T-cell (primary cell): ENCODE measurements around the gene CAPSL. TPM values are rescaled to one million over a fixed set of nuclear protein-coding genes. Genes with fewer than 3 reads are reported as not detected.
"Not testable (repeated sequence)": the region's sequence is repeated elsewhere in the genome, so short reads cannot be mapped to it uniquely, and the experiment has no call there.

ENCODE experiments used
- ATAC-seq, 4 experiments: fragments of 200-7000 bp in 3 of 4; fragments of 150-1000 bp in 1 of 4; cut with Tn5 transposase; replicated peaks in 1 of 4; 1 replicate in 3 of 4; 2 replicates in 1 of 4; pipeline ENCODE4 v1.10.0; 2021; ENCODE audit warnings: moderate library complexity in 3 of 4, mild to moderate bottlenecking in 2 of 4, moderate number of reproducible peaks in 1 of 4
- CTCF ChIA-PET, 2 donors: fragments of 300-600 bp; sonication (Branson Sonifier 250); formaldehyde crosslinking; loops; one replicate each; lab custom pipeline; 2022; ENCODE audit warnings: antibody characterized with exemption in 2 of 2; lab: Charles Lee
- POLR2A ChIA-PET, 2 donors: fragments of 300-600 bp; sonication (Branson Sonifier 250); formaldehyde crosslinking; loops; one replicate each; lab custom pipeline; 2022; ENCODE audit warnings: antibody characterized with exemption in 2 of 2; lab: Charles Lee
- DNase-seq, 35 experiments: peaks; one replicate each; pipeline versions ENCODE4 v3.0.0 to v3.0.0-alpha.2; 2013 to 2023
- H3K27ac ChIP-seq: one replicate; pipeline ENCODE4 v1.5.1; 2013; ENCODE audit warnings: low read length
- H3K27me3 ChIP-seq, 2 experiments: replicated peaks in 1 of 2; 1 replicate in 1 of 2; 2 replicates in 1 of 2; pipeline versions ENCODE4 v1.6.1 to v1.7.0; 2013; ENCODE audit warnings: low read length in 1 of 2, mixed read lengths in 1 of 2; ENCODE audit not compliant: control insufficient read depth in 2 of 2, insufficient read depth in 2 of 2; ENCODE audit errors: extremely low read depth in 1 of 2
- H3K36me3 ChIP-seq, 2 donors: 1 replicate in 1 of 2; 2 replicates in 1 of 2; pipeline versions ENCODE4 v1.6.1 to v1.7.0; 2013; ENCODE audit warnings: low read length in 1 of 2; ENCODE audit not compliant: control insufficient read depth in 2 of 2, insufficient read depth in 1 of 2; ENCODE audit errors: extremely low read depth in 1 of 2
- H3K4me1 ChIP-seq, 2 experiments: 1 replicate in 1 of 2; 2 replicates in 1 of 2; pipeline versions ENCODE4 v1.6.1 to v1.7.0; 2013; ENCODE audit warnings: low read length in 2 of 2, mixed read lengths in 1 of 2; ENCODE audit not compliant: insufficient read depth in 2 of 2, control insufficient read depth in 1 of 2; ENCODE audit errors: extremely low read depth in 1 of 2
- H3K4me3 ChIP-seq, 2 donors: 1 replicate in 1 of 2; 2 replicates in 1 of 2; pipeline versions ENCODE4 v1.5.1 to v1.7.0; 2013; ENCODE audit warnings: mild to moderate bottlenecking in 2 of 2, low read length in 1 of 2, moderate library complexity in 1 of 2; ENCODE audit not compliant: control insufficient read depth in 1 of 2; ENCODE audit errors: extremely low read depth in 1 of 2
- H3K9me3 ChIP-seq: 2 replicates; pipeline ENCODE4 v1.7.0; 2013
- H3K27ac Mint-ChIP-seq, 2 donors: one replicate each; pipeline ENCODE4 v1.8.0; 2020 to 2021; ENCODE audit warnings: mild to moderate bottlenecking in 2 of 2, mixed read lengths in 2 of 2
- H3K27me3 Mint-ChIP-seq, 2 donors: one replicate each; pipeline ENCODE4 v1.8.0; 2021 to 2022; ENCODE audit warnings: mixed read lengths in 2 of 2
- H3K36me3 Mint-ChIP-seq: one replicate; pipeline ENCODE4 v1.8.0; 2021; ENCODE audit warnings: mixed read lengths
- H3K4me1 Mint-ChIP-seq, 3 donors: one replicate each; pipeline ENCODE4 v1.8.0; 2020 to 2022; ENCODE audit warnings: mixed read lengths in 3 of 3, mild to moderate bottlenecking in 1 of 3
- H3K4me3 Mint-ChIP-seq, 3 donors: one replicate each; pipeline ENCODE4 v1.8.0; 2020 to 2022; ENCODE audit warnings: mild to moderate bottlenecking in 3 of 3, mixed read lengths in 3 of 3, moderate library complexity in 3 of 3
- H3K9me3 Mint-ChIP-seq, 3 donors: one replicate each; pipeline ENCODE4 v1.8.0; 2020 to 2022; ENCODE audit warnings: mixed read lengths in 3 of 3
- WGBS: methylation state at CpG from one replicate; pipeline ENCODE4 v1.1.5; 2013; ENCODE audit warnings: missing lambda C conversion rate; ENCODE audit not compliant: insufficient coverage; 5-methylcytosine and 5-hydroxymethylcytosine counted together
- total RNA-seq, 35 experiments: library from RNA in 6 of 35; stranded (reverse) in 6 of 35; fragments of 120-200 nt in 1 of 35; gene quantifications; one replicate each; pipeline versions ENCODE4 v1.2.1 to v1.2.4 and lab custom pipeline; 2013 to 2026

Gene CAPSL
- total RNA-seq, 5 donors from 2014 or later (not counting 1 experiment from before 2014, with no cell fraction given): not detected

DNA sequence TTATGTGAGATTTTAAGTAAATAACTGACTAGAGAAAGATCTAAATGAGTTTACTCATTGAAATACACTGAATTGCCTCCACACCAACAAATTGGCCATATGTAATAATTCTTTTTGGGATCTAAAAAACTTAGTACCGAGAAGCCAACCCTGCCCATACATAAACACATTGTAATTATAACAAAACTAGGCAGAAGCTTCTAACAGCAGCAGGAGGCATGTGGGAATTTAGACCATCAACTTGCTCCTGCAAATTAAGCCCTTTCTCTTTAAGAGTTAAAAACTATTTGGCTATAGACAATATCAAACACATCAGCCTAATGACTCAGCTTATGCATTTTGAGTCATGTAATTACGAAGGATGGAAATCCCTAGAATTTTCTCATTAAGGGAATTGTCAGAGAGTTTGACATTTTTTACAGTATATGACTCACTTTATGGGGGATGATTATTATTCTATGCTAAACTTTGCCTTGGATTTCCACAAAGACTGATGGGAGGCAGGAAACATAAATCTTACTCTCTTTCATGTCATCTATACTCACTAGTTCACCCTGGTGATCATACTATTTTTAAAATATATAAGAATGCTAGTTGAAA lies 80.7 kb downstream of the CAPSL start:
- Histone ChIP-seq H3K27ac (peak overlapping the region; percentile 99), H3K9me3 (no peaks in the 10 kb centered on the region), H3K36me3 (peaks cover 4 to 40% of the 10 kb centered on the region in 2 donors), H3K4me3 (peak overlapping the region; percentile 83 to 94), H3K27me3 (no peaks in the 10 kb centered on the region), H3K4me1 (peaks cover 36 to 49% of the 10 kb centered on the region in 2 experiments)
- no peaks in the 10 kb centered on the region for H3K27me3 Mint-ChIP-seq
- H3K9me3 Mint-ChIP-seq: no peaks in the 10 kb centered on the region
- ChIA-PET CTCF (interaction anchor here (1.2 to 6.9 kb wide), 11 partner anchors 38 to 206 kb away, joined by 3 to 58 read pairs (median 6); no protein-coding TSS in a partner anchor), POLR2A (interaction anchor here (0.6 to 14.5 kb wide), 23 partner anchors 11 to 942 kb away, joined by 3 to 178 read pairs (median 8); partner anchors contain the start of genes BRIX1 (in 1 of the 2) and RAD1 (in 1 of the 2))
- ATAC-seq (no peak), DNase-seq (no peak)
- H3K27ac Mint-ChIP-seq: peak overlapping the region; percentile 99 to 100
- peaks cover 59% of the 10 kb centered on the region for H3K36me3 Mint-ChIP-seq
- H3K4me3 Mint-ChIP-seq: peak overlapping the region; percentile 92 to 97 (median 92)
- H3K4me1 Mint-ChIP-seq: peaks cover 52 to 76% (median 68%) of the 10 kb centered on the region in 3 donors
- no CpG with 5 or more reads among the region's 2 CpGs for WGBS

DNA sequence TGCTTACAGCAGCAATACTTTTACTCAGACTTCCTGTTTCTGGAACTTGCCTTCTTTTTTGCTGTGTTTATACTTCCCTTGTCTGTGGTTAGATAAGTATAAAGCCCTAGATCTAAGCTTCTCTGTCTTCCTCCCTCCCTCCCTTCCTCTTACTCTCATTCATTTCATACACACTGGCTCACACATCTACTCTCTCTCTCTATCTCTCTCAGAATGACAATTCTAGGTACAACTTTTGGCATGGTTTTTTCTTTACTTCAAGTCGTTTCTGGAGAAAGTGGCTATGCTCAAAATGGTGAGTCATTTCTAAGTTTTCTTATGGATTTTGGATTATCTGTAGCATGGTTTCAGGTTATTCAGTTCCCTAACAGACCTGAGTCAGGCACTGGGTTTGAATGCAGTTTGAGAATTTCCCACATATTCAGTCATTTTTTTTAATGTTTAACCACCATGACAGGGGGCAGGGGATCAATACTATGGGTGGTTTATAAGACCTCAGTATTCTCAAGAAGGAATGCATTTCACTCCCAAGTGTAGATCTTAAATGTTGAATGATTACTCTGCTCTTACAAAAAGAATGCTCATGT lies 81.6 kb downstream of the CAPSL start, which contains the start of gene IL7R:
Gene IL7R (plus strand): TSS at position 127 of the 587 bp plus-strand sequence. CDS start 87 bp downstream, at position 214.
- H3K36me3 ChIP-seq: peaks cover 4 to 31% of the 10 kb centered on the region in 2 donors
- H3K4me1 Mint-ChIP-seq: peaks cover 53 to 76% (median 68%) of the 10 kb centered on the region in 3 donors
- peak within 1 kb of the TSS; percentile 83 to 94 for H3K4me3 ChIP-seq
- ATAC-seq (peak; percentile 44 to 55 (median 48)), DNase-seq (peak in 5 of 35 experiments; percentile 18 to 74 (median 24))
- no peaks in the 10 kb centered on the region for H3K27me3 ChIP-seq
- peak within 1 kb of the TSS; percentile 99 for H3K27ac ChIP-seq
- H3K4me3 Mint-ChIP-seq: peak within 1 kb of the TSS; percentile 92 to 97 (median 92)
- peaks cover 37 to 51% of the 10 kb centered on the region in 2 experiments for H3K4me1 ChIP-seq
- no CpG with 5 or more reads among the region's 1 CpG for WGBS
- H3K27me3 Mint-ChIP-seq: no peaks in the 10 kb centered on the region
- ChIA-PET CTCF (interaction anchor here in 1 of 2 donors (0.9 to 6.9 kb wide), 7 partner anchors 34 to 79 kb away, joined by 3 to 58 read pairs (median 4); no protein-coding TSS in a partner anchor), POLR2A (interaction anchor here (0.6 to 14.5 kb wide), 16 partner anchors 12 to 205 kb away, joined by 3 to 178 read pairs (median 6); no protein-coding TSS in a partner anchor)
- H3K9me3 Mint-ChIP-seq: no peaks in the 10 kb centered on the region
- H3K9me3 ChIP-seq: no peaks in the 10 kb centered on the region
- H3K27ac Mint-ChIP-seq: peak within 1 kb of the TSS; percentile 99 to 100
- peaks cover 51% of the 10 kb centered on the region for H3K36me3 Mint-ChIP-seq

DNA sequence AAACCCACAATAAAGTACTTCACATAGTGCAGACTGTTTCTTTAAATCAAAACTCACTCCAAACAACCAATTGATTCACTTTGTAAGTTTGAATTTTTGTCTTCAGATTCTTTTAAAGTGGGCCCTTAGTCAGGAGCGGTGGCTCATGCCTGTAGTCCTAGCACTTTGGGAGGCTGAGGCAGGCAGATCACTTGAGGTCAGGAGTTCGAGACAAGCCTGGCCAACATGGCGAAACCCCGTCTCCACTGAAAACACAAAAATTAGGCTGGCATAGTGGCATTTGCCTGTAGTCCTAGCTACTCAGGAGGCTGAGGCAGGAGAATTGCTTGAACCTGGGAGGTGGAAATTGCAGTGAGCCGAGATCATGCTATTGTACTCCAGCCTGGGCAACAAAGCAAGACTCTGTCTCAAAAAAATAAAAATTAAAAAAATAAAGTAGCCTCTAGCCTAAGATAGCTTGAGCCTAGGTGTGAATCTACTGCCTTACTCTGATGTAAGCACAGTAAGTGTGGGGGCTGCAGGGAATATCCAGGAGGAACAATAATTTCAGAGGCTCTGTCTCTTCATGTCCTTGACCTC lies 82.1 kb downstream of the CAPSL start:
- Mint-ChIP-seq H3K36me3 (peaks cover 45% of the 10 kb centered on the region), H3K4me3 (peak overlapping the region; percentile 92 to 97 (median 92)), H3K27ac (peak overlapping the region; percentile 99 to 100), H3K4me1 (peaks cover 53 to 76% (median 68%) of the 10 kb centered on the region in 3 donors)
- H3K36me3 ChIP-seq: peaks cover 4 to 26% of the 10 kb centered on the region in 2 donors
- not testable (repeated sequence) for H3K9me3 Mint-ChIP-seq, H3K27me3 Mint-ChIP-seq, ATAC-seq, H3K9me3 ChIP-seq, H3K27me3 ChIP-seq
- peaks cover 43 to 50% of the 10 kb centered on the region in 2 experiments for H3K4me1 ChIP-seq
- 63% methylated on average over 3 of the region's 5 CpGs for WGBS
- peak overlapping the region; percentile 99 for H3K27ac ChIP-seq
- POLR2A ChIA-PET: interaction anchor here (0.6 to 14.5 kb wide), 14 partner anchors 25 to 204 kb away, joined by 3 to 178 read pairs (median 6); no protein-coding TSS in a partner anchor
- CTCF ChIA-PET: interaction anchor here in 1 of 2 donors (0.9 to 6.9 kb wide), 7 partner anchors 34 to 79 kb away, joined by 3 to 58 read pairs (median 4); no protein-coding TSS in a partner anchor
- H3K4me3 ChIP-seq: peak overlapping the region; percentile 83 to 94
- DNase-seq: peak in 3 of 35 experiments; percentile 45 to 55 (median 47)

DNA sequence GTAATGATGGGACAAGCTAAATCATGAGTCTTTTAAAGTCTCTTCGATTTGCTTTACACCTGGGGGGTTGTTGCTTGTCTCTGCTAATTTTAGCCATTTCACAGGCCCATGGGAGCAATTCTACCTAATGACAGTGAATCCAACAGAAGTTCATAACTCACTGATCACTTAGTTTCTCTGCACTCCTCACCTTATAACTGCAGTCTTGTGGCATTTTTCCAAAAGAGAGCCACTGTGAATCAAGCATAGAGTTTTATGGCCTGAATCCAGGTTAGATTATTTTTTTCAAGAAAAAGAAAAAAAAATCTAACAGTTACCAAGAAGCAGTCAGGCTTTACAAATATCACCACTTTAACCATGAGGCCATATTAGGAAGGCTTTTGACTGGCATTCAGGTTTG lies 83.2 kb downstream of the CAPSL start:
- DNase-seq: peak in 1 of 35 experiments; percentile 39
- Histone ChIP-seq H3K4me1 (peaks cover 48 to 50% of the 10 kb centered on the region in 2 experiments), H3K36me3 (peaks cover 0 to 16% of the 10 kb centered on the region in 2 donors), H3K27ac (peak overlapping the region; percentile 99), H3K9me3 (no peaks in the 10 kb centered on the region), H3K27me3 (no peaks in the 10 kb centered on the region), H3K4me3 (peak overlapping the region; percentile 10 to 83)
- ChIA-PET POLR2A (interaction anchor here (0.5 to 14.5 kb wide), 18 partner anchors 8 to 160 kb away, joined by 3 to 178 read pairs (median 8); no protein-coding TSS in a partner anchor), CTCF (interaction anchor here in 1 of 2 donors (1.2 to 6.9 kb wide), 12 partner anchors 22 to 204 kb away, joined by 3 to 58 read pairs (median 6); no protein-coding TSS in a partner anchor)
- Mint-ChIP-seq H3K9me3 (no peaks in the 10 kb centered on the region), H3K4me3 (peak overlapping the region; percentile 92 to 94 (median 92)), H3K4me1 (peaks cover 60 to 76% (median 70%) of the 10 kb centered on the region in 3 donors), H3K27ac (peak overlapping the region; percentile 99 to 100), H3K27me3 (no peaks in the 10 kb centered on the region), H3K36me3 (peaks cover 34% of the 10 kb centered on the region)
- WGBS: no CpG with 5 or more reads among the region's 1 CpG
- ATAC-seq: no peak

Other genes with a start within 250 kb of the CAPSL start
- gene IL7R, start 81.7 kb downstream of the CAPSL start, total RNA-seq: 1,000 to 10,000 TPM in 1 of 5 donors, 100 to 1,000 TPM in 4; 691 to 1,106 (median 924) TPM
- not detected for gene UGT3A1, start 52.8 kb upstream of the CAPSL start, total RNA-seq
- not detected for gene UGT3A2, start 128.3 kb upstream of the CAPSL start, total RNA-seq
- 10 to 100 TPM in 3 of 5 donors, 1 to 10 TPM in 2; 6.3 to 13.7 (median 10.8) TPM for gene LMBRD2, start 213.3 kb upstream of the CAPSL start, total RNA-seq
- gene SKP2, start 213.5 kb upstream of the CAPSL start, total RNA-seq: 10 to 100 TPM; 12.8 to 26.0 (median 19.6) TPM